Coronary artery (tissue), 2 donors: Measurements from ENCODE around the gene ZNF225.

Source experiments
- DNase-seq: peaks from one replicate; pipeline ENCODE4 v3.0.0-alpha.2; 2017; ENCODE audit warnings: low spot score
- H3K27ac ChIP-seq, 2 donors: fragments of 200-600 bp; sonication (generic); one replicate each; pipeline ENCODE4 v1.5.1; 2016 to 2019
- H3K4me3 ChIP-seq: fragments of 200-600 bp; sonication (generic); 2 replicates; pipeline ENCODE4 v1.5.1; 2016; ENCODE audit warnings: mild to moderate bottlenecking, moderate library complexity
- CTCF ChIP-seq: fragments of 200-600 bp; sonication (generic); IDR thresholded peaks from one replicate; pipeline ENCODE4 v1.5.1; 2019; ENCODE audit warnings: antibody characterized with exemption

Gene ZNF225

GRCh38 chr19:44113138-44113783, at the start of gene ZNF225:
Gene ZNF225, plus strand, starts transcription at chr19:44113399. Its CDS starts 2,429 bp downstream, at chr19:44115828.
- Histone ChIP-seq H3K27ac (peak within 1 kb of the TSS; percentile 63 to 76), H3K4me3 (peak within 1 kb of the TSS; percentile 80)
- peak; percentile 98 for DNase-seq
- no peak for TF ChIP-seq CTCF

GRCh38 chr19:44066305-44066704, 46.9 kb upstream of the ZNF225 start:
- H3K27ac ChIP-seq, result no peak overlapping the region
- peak overlapping the region; percentile 24 for H3K4me3 ChIP-seq
- DNase-seq, result no peak
- TF ChIP-seq CTCF, result no peak

GRCh38 chr19:44069415-44069814, 43.8 kb upstream of the ZNF225 start:
- TF ChIP-seq CTCF, result no peak
- Histone ChIP-seq H3K4me3 (no peak overlapping the region), H3K27ac (no peak overlapping the region)
- no peak for DNase-seq

GRCh38 chr19:44071824-44072542, 41.2 kb upstream of the ZNF225 start, which contains the start of gene ZNF284:
Gene ZNF284, plus strand, starts transcription at chr19:44072159. Its CDS starts 4,231 bp downstream, at chr19:44076390.
- no peak for TF ChIP-seq CTCF
- peak; percentile 89 for DNase-seq
- Histone ChIP-seq H3K27ac (peak within 1 kb of the TSS; percentile 7 to 67), H3K4me3 (peak within 1 kb of the TSS; percentile 86)

- H3K4me3 ChIP-seq, result peak overlapping the region; percentile 86
- DNase-seq, result no peak
- peak overlapping the region; percentile 7 to 67 for H3K27ac ChIP-seq
- no peak for TF ChIP-seq CTCF
Observed at GRCh38 chr19:44072543-44073401, 40.4 kb upstream of the ZNF225 start.

GRCh38 chr19:44076325-44076724, 36.9 kb upstream of the ZNF225 start:
- no peak for DNase-seq
- no peak overlapping the region for H3K4me3 ChIP-seq
- no peak for TF ChIP-seq CTCF
- no peak overlapping the region for H3K27ac ChIP-seq
